SK-N-SH (cell line): ENCODE results near the gene WDR17. TPM values are rescaled to one million over a fixed set of nuclear protein-coding genes. Genes with fewer than 3 reads are reported as not detected.
A peak's percentile ranks its signal among the peaks of the same experiment; 100 is the strongest.

Source experiments
- CTCF ChIA-PET: fragments of 300-600, 350-600 bp; formaldehyde crosslinking; extraction: SDS; loops from one replicate; lab custom pipeline; 2021; lab: Yijun Ruan, JAX
- POLR2A ChIA-PET: fragments of 350-600 bp; sonication (Branson Sonifier 250); formaldehyde crosslinking; extraction: SDS; loops from one replicate; lab custom pipeline; 2020; ENCODE audit warnings: antibody characterized with exemption, inconsistent platforms; lab: Yijun Ruan, JAX
- DNase-seq: peaks from one replicate; pipeline ENCODE4 v3.0.0; 2012
- H2AFZ ChIP-seq: fragments of 200-600 bp; sonication (generic); 2 replicates; pipeline ENCODE4 v1.8.1; 2016; ENCODE audit warnings: antibody characterized with exemption, mild to moderate bottlenecking, low read depth
- H3F3A ChIP-seq: fragments of 200-600 bp; sonication (generic); replicated peaks from 2 replicates; pipeline ENCODE3; 2016; ENCODE audit warnings: antibody characterized with exemption, mild to moderate bottlenecking; ENCODE audit not compliant: insufficient read depth
- H3K27ac ChIP-seq, 2 experiments: fragments of 200-500 bp in 1 of 2; fragments of 200-600 bp in 1 of 2; sonication (Bioruptor generic) in 1 of 2; sonication (generic), shearing (Covaris generic) in 1 of 2; 2 replicates each; pipeline versions ENCODE4 v1.5.1 to v1.6.1; 2014 to 2016; ENCODE audit warnings: low read depth in 2 of 2, inconsistent platforms in 1 of 2, low read length in 1 of 2, mild to moderate bottlenecking in 1 of 2, mixed read lengths in 1 of 2
- H3K27me3 ChIP-seq: fragments of 200-600 bp; sonication (generic), shearing (Covaris generic); 2 replicates; pipeline ENCODE4 v1.6.1; 2016; ENCODE audit warnings: mixed run types; ENCODE audit not compliant: insufficient read depth
- H3K36me3 ChIP-seq, 2 experiments: fragments of 200-500 bp in 1 of 2; fragments of 200-600 bp in 1 of 2; sonication (Bioruptor generic) in 1 of 2; sonication (generic) in 1 of 2; replicated peaks in 1 of 2; 2 replicates each; pipeline versions ENCODE3 to v1.5.1; 2014 to 2016; ENCODE audit warnings: low read length in 1 of 2, mild to moderate bottlenecking in 1 of 2; ENCODE audit not compliant: insufficient read depth in 2 of 2, control insufficient read depth in 1 of 2
- H3K4me1 ChIP-seq, 2 experiments: fragments of 200-500 bp in 1 of 2; fragments of 200-600 bp in 1 of 2; sonication (Bioruptor generic) in 1 of 2; sonication (generic), shearing (Covaris generic) in 1 of 2; 2 replicates each; pipeline versions ENCODE4 v1.5.1 to v1.6.1; 2014 to 2016; ENCODE audit warnings: low read depth in 1 of 2, low read length in 1 of 2, mixed run types in 1 of 2; ENCODE audit not compliant: insufficient read depth in 2 of 2, control insufficient read depth in 1 of 2
- H3K4me2 ChIP-seq: fragments of 200-600 bp; sonication (generic), shearing (Covaris generic); 2 replicates; pipeline ENCODE4 v1.6.1; 2017; ENCODE audit warnings: mixed run types
- H3K4me3 ChIP-seq, 2 experiments: fragments of 200-500 bp in 1 of 2; fragments of 200-600 bp in 1 of 2; sonication (Bioruptor generic) in 1 of 2; sonication (generic), shearing (Covaris generic) in 1 of 2; 2 replicates each; pipeline versions ENCODE4 v1.5.1 to v1.8.1; 2014 to 2016; ENCODE audit warnings: low read depth in 2 of 2, inconsistent platforms in 1 of 2, low read length in 1 of 2, mild to moderate bottlenecking in 1 of 2, mixed read lengths in 1 of 2, moderate library complexity in 1 of 2
- H3K79me2 ChIP-seq: fragments of 200-600 bp; sonication (generic); 2 replicates; pipeline ENCODE4 v1.8.1; 2017; ENCODE audit warnings: mild to moderate bottlenecking; ENCODE audit not compliant: insufficient read depth
- H3K9ac ChIP-seq: fragments of 200-600 bp; sonication (generic); 2 replicates; pipeline ENCODE4 v1.6.1; 2017; ENCODE audit warnings: mixed run types
- H3K9me2 ChIP-seq: fragments of 200-600 bp; sonication (generic); 2 replicates; pipeline ENCODE4 v1.6.1; 2017; ENCODE audit warnings: mixed run types
- H3K9me3 ChIP-seq: fragments of 200-600 bp; sonication (generic); 2 replicates; pipeline ENCODE4 v1.6.1; 2017; ENCODE audit warnings: mixed run types, mild to moderate bottlenecking, moderate library complexity
- H4K20me1 ChIP-seq: fragments of 200-600 bp; sonication (generic); 2 replicates; pipeline ENCODE4 v1.6.1; 2017; ENCODE audit warnings: mild to moderate bottlenecking, mixed run types; ENCODE audit not compliant: insufficient read depth
- EZH2phosphoT487 ChIP-seq: fragments of 200-600 bp; sonication (generic); IDR thresholded peaks from 2 replicates; pipeline ENCODE4 v1.6.1; 2017; ENCODE audit warnings: low read depth, mixed run types, mild to moderate bottlenecking, antibody characterized with exemption, moderate library complexity, borderline replicate concordance
- FOSL2 ChIP-seq: IDR thresholded peaks from 2 replicates; pipeline ENCODE4 v1.4.0; 2012; ENCODE audit warnings: low read depth, mild to moderate bottlenecking, moderate library complexity, borderline replicate concordance
- FOXM1 ChIP-seq: IDR thresholded peaks from 2 replicates; pipeline ENCODE4 v1.4.0; 2012; ENCODE audit warnings: low read depth, mild to moderate bottlenecking
- GATA2 ChIP-seq: sonication (generic); formaldehyde crosslinking; IDR thresholded peaks from 2 replicates; pipeline ENCODE4 v1.5.0; 2020; ENCODE audit warnings: mild to moderate bottlenecking, missing genetic modification reagents
- MXI1 ChIP-seq: IDR thresholded peaks from 2 replicates; pipeline ENCODE4 v1.6.1; 2012; ENCODE audit warnings: mild to moderate bottlenecking, low read depth, low read length, improper control_type of control experiment
- NFIC ChIP-seq: IDR thresholded peaks from 2 replicates; pipeline ENCODE4 v1.4.0; 2012; ENCODE audit warnings: borderline replicate concordance
- POLR2AphosphoS5 ChIP-seq: IDR thresholded peaks from 2 replicates; pipeline ENCODE4 v1.6.1; 2012; ENCODE audit warnings: low read depth, low read length
- RFX5 ChIP-seq: IDR thresholded peaks from 2 replicates; pipeline ENCODE4 v1.6.1; 2012; ENCODE audit warnings: mild to moderate bottlenecking, improper control_type of control experiment, low read length
- YY1 ChIP-seq: IDR thresholded peaks from 2 replicates; pipeline ENCODE4 v1.4.0; 2012; ENCODE audit warnings: low read depth, mild to moderate bottlenecking
- WGBS: methylation state at CpG from one replicate; pipeline ENCODE4 v1.1.6; 2017; ENCODE audit warnings: low lambda C conversion rate; 5-methylcytosine and 5-hydroxymethylcytosine counted together
- polyA plus RNA-seq, 3 experiments: library from polyadenylated mRNA; depleted of rRNA; stranded (reverse); fragments of >200 nt; gene quantifications; 2 replicates each; pipeline ENCODE4 v1.2.3, GENCODE V29; 2012
- TF ChIP-seq, protein P1 (sequence below): IDR thresholded peaks from 2 replicates; pipeline ENCODE4; 2012
- TF ChIP-seq, protein P2 (sequence below): IDR thresholded peaks from 2 replicates; pipeline ENCODE4 v1.4.0; 2012; ENCODE audit warnings: low read depth
- TF ChIP-seq, protein P3 (sequence below): fragments of 150-350 bp; IDR thresholded peaks from 2 replicates; pipeline ENCODE4 v1.6.1; 2017; ENCODE audit warnings: antibody characterized with exemption, low read length, low read depth, borderline replicate concordance
- TF ChIP-seq, protein P4 (sequence below): fragments of 150-350 bp; IDR thresholded peaks from 2 replicates; pipeline ENCODE4 v1.6.1; 2016; ENCODE audit warnings: mild to moderate bottlenecking, low read depth, low read length

WDR17 gene
- polyA plus RNA-seq, 1 of the 3 experiments (the other 2 are of a cell fraction) = 0.72 TPM

DNA sequence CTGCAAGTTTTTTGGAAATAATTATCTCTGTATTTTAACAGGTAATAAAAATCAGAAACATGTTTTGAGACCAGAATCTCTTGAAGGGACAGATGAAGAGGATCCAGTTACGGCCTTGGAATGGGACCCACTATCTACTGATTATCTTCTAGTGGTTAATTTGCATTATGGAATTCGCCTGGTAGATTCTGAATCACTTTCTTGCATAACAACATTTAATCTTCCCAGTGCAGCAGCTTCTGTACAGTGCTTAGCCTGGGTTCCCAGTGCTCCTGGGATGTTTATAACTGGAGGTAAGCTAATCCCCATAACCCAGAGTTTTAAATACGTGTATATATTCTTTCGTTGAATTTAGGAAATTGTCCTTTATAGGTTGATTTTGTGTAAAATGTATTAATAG, 59.4 kb downstream of the WDR17 start (continued):
- TF ChIP-seq, protein P1, sequence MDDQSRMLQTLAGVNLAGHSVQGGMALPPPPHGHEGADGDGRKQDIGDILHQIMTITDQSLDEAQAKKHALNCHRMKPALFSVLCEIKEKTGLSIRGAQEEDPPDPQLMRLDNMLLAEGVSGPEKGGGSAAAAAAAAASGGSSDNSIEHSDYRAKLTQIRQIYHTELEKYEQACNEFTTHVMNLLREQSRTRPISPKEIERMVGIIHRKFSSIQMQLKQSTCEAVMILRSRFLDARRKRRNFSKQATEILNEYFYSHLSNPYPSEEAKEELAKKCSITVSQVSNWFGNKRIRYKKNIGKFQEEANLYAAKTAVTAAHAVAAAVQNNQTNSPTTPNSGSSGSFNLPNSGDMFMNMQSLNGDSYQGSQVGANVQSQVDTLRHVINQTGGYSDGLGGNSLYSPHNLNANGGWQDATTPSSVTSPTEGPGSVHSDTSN = no peak
- TF ChIP-seq POLR2AphosphoS5 (no peak), EZH2phosphoT487 (no peak), MXI1 (no peak), FOXM1 (no peak), YY1 (no peak), NFIC (no peak), GATA2 (no peak), FOSL2 (no peak)
- TF ChIP-seq, protein P2, sequence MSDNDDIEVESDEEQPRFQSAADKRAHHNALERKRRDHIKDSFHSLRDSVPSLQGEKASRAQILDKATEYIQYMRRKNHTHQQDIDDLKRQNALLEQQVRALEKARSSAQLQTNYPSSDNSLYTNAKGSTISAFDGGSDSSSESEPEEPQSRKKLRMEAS = no peak
- TF ChIP-seq, protein P3, sequence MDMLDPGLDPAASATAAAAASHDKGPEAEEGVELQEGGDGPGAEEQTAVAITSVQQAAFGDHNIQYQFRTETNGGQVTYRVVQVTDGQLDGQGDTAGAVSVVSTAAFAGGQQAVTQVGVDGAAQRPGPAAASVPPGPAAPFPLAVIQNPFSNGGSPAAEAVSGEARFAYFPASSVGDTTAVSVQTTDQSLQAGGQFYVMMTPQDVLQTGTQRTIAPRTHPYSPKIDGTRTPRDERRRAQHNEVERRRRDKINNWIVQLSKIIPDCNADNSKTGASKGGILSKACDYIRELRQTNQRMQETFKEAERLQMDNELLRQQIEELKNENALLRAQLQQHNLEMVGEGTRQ = no peak
- TF ChIP-seq, protein P4, sequence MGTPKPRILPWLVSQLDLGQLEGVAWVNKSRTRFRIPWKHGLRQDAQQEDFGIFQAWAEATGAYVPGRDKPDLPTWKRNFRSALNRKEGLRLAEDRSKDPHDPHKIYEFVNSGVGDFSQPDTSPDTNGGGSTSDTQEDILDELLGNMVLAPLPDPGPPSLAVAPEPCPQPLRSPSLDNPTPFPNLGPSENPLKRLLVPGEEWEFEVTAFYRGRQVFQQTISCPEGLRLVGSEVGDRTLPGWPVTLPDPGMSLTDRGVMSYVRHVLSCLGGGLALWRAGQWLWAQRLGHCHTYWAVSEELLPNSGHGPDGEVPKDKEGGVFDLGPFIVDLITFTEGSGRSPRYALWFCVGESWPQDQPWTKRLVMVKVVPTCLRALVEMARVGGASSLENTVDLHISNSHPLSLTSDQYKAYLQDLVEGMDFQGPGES = no peak

DNA sequence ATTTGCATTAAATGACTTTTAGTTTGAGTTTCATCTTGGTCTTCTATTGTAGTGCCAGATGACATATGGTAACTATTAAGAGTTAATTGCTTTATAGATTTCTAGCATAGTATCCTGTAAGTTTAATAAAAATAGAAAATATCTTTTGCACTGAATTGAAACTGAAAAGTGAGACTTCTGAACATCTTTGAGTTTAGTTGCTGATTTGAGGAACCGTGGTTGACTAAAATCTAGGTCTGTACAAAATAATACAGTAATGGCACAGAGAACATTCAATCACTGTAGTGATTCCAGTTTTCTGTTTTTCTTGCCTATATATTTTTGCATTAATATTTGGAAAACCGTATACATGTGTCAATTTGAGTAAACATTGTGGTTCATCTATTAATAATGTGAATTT, 69.0 kb downstream of the WDR17 start:
- Histone ChIP-seq H3F3A (no peaks in the 10 kb centered on the region), H3K27ac (peak overlapping the region in 1 of 2 experiments; percentile 60; a peak in 2 of 4 replicates), H3K9me3 (no peaks in the 10 kb centered on the region)
- TF ChIP-seq POLR2AphosphoS5 (no peak), YY1 (no peak), MXI1 (no peak), RFX5 (no peak)
- TF ChIP-seq, all 33 proteins: peak for 0
- H2AFZ ChIP-seq = peak overlapping the region; percentile 40; the same call in 1 of the 2 replicates
- ChIA-PET POLR2A (no interaction called here), CTCF (interaction anchor here (0.7 kb wide), 1 partner anchor 11 kb away, joined by 3 read pairs; no protein-coding TSS in a partner anchor)
- H3K27me3 ChIP-seq = no peaks in the 10 kb centered on the region
- H3K4me3 ChIP-seq = no peak overlapping the region
- H3K4me2 ChIP-seq = no peak overlapping the region
- H3K9ac ChIP-seq = no peak overlapping the region
- H3K79me2 ChIP-seq = no peaks in the 10 kb centered on the region
- H3K4me1 ChIP-seq = peaks cover 0 to 3% of the 10 kb centered on the region in 2 experiments; a peak in 1 of 4 replicates
- no peaks in the 10 kb centered on the region for H3K36me3 ChIP-seq
- WGBS = 27% methylated on average over 2 of the region's 2 CpGs
- H4K20me1 ChIP-seq = no peaks in the 10 kb centered on the region
- no peaks in the 10 kb centered on the region; the same call in 1 of the 2 replicates for H3K9me2 ChIP-seq
- no peak for DNase-seq
